ENCODE results near the gene AP1G1.

GRCh38 chr16:71852561-71852960, 43.9 kb upstream of the AP1G1 start:
- TF ChIP-seq CTCF (optimal IDR thresholded peaks at IDR 0.05 in 1 of 3, IDR thresholded peaks at IDR 0.05 in 1 of 3, conservative IDR thresholded peaks at IDR 0.05 in 1 of 3; ENCODE audit: extremely low read depth in 1 of 3, insufficient read depth in 2 of 3, low read length in 3 of 3), result no peak
- no peak for TF ChIP-seq EZH2 (IDR thresholded peaks at IDR 0.05; ENCODE audit: low read length)

All from keratinocyte (primary cell).